ENCODE results near the gene L3MBTL3. TPM values are rescaled to one million over a fixed set of nuclear protein-coding genes. Genes with fewer than 3 reads are reported as not detected.

Gene L3MBTL3
- total RNA-seq, 2 donors from 2014 or later: 23.7 to 39.7 TPM

GRCh38 chr6:130018744-130019325 lies 454 bp downstream of the L3MBTL3 start:
- Histone ChIP-seq H3K4me3 (ENCODE audit: low read length) (peak overlapping the region; percentile 94), H3K9me3 (ENCODE audit: control insufficient read depth, low read length) (no peaks in the 10 kb centered on the region), H3K9ac (ENCODE audit: extremely low read depth, low read length, poor library complexity, severe bottlenecking) (peak overlapping the region; percentile 44), H3K27me3 (ENCODE audit: control insufficient read depth, insufficient read depth, low read length, poor library complexity, severe bottlenecking) (no peaks in the 10 kb centered on the region), H3K27ac (ENCODE audit: low read depth, low read length) (peak overlapping the region; percentile 34), H3K4me1 (ENCODE audit: control insufficient read depth, insufficient read depth, low read length) (no peaks in the 10 kb centered on the region), H3K36me3 (ENCODE audit: control insufficient read depth, insufficient read depth, low read length) (no peaks in the 10 kb centered on the region)
- H3K27ac Mint-ChIP-seq: peak overlapping the region; percentile 67
- DNase-seq: peak; percentile 66
- peaks cover 3% of the 10 kb centered on the region for H3K36me3 Mint-ChIP-seq (ENCODE audit: low read depth)
- TF ChIP-seq CTCF (conservative IDR thresholded peaks at IDR 0.05): no peak
- no peaks in the 10 kb centered on the region for H3K27me3 Mint-ChIP-seq (ENCODE audit: insufficient read depth)
- no peaks in the 10 kb centered on the region for H3K9me3 Mint-ChIP-seq
- 0 to 4% methylated on average over 5 to 54 of the region's 54 CpGs for WGBS, 2 experiments (ENCODE audit: insufficient coverage in 1 of 2, insufficient read length in 1 of 2)
- peaks cover 19% of the 10 kb centered on the region for H3K4me1 Mint-ChIP-seq
- H3K4me3 Mint-ChIP-seq: peak overlapping the region; percentile 91

- H3K27me3 ChIP-seq (ENCODE audit: control insufficient read depth, insufficient read depth, low read length, poor library complexity, severe bottlenecking): no peaks in the 10 kb centered on the region
- peak overlapping the region; percentile 83 for H3K4me3 ChIP-seq (ENCODE audit: low read length)
- peak; percentile 75 for DNase-seq
- H3K9ac ChIP-seq (ENCODE audit: extremely low read depth, low read length, poor library complexity, severe bottlenecking): peak overlapping the region; percentile 59
- WGBS, 2 experiments (ENCODE audit: insufficient coverage in 1 of 2, insufficient read length in 1 of 2): 0% methylated on average over 33 to 93 of the region's 116 CpGs
- peaks cover 19% of the 10 kb centered on the region for H3K4me1 Mint-ChIP-seq
- no peaks in the 10 kb centered on the region for H3K36me3 ChIP-seq (ENCODE audit: control insufficient read depth, insufficient read depth, low read length)
- peak overlapping the region; percentile 91 for H3K4me3 Mint-ChIP-seq
- H3K27ac Mint-ChIP-seq: peak overlapping the region; percentile 83
- no peaks in the 10 kb centered on the region for H3K9me3 Mint-ChIP-seq
- peaks cover 3% of the 10 kb centered on the region for H3K36me3 Mint-ChIP-seq (ENCODE audit: low read depth)
- no peak for TF ChIP-seq CTCF (conservative IDR thresholded peaks at IDR 0.05)
- H3K4me1 ChIP-seq (ENCODE audit: control insufficient read depth, insufficient read depth, low read length): no peaks in the 10 kb centered on the region
- peak overlapping the region; percentile 38 for H3K27ac ChIP-seq (ENCODE audit: low read depth, low read length)
- no peaks in the 10 kb centered on the region for H3K9me3 ChIP-seq (ENCODE audit: control insufficient read depth, low read length)
- H3K27me3 Mint-ChIP-seq (ENCODE audit: insufficient read depth): no peaks in the 10 kb centered on the region
Observed at GRCh38 chr6:130019326-130020072, 1.1 kb downstream of the L3MBTL3 start.

- no peaks in the 10 kb centered on the region for H3K36me3 ChIP-seq (ENCODE audit: control insufficient read depth, insufficient read depth, low read length)
- peaks cover 11% of the 10 kb centered on the region for H3K36me3 Mint-ChIP-seq (ENCODE audit: low read depth)
- H3K4me3 Mint-ChIP-seq: peak overlapping the region; percentile 91
- no peaks in the 10 kb centered on the region for H3K27me3 ChIP-seq (ENCODE audit: control insufficient read depth, insufficient read depth, low read length, poor library complexity, severe bottlenecking)
- no peak for TF ChIP-seq CTCF (conservative IDR thresholded peaks at IDR 0.05)
- no peak overlapping the region for H3K27ac ChIP-seq (ENCODE audit: low read depth, low read length)
- H3K4me1 ChIP-seq (ENCODE audit: control insufficient read depth, insufficient read depth, low read length): no peaks in the 10 kb centered on the region
- WGBS, 2 experiments (ENCODE audit: insufficient coverage in 1 of 2, insufficient read length in 1 of 2): 0% methylated on average over 7 to 81 of the region's 84 CpGs
- H3K4me3 ChIP-seq (ENCODE audit: low read length): peak overlapping the region; percentile 84
- peak; percentile 68 for DNase-seq
- peaks cover 19% of the 10 kb centered on the region for H3K4me1 Mint-ChIP-seq
- H3K9ac ChIP-seq (ENCODE audit: extremely low read depth, low read length, poor library complexity, severe bottlenecking): peak overlapping the region; percentile 0
- H3K9me3 ChIP-seq (ENCODE audit: control insufficient read depth, low read length): no peaks in the 10 kb centered on the region
- no peaks in the 10 kb centered on the region for H3K9me3 Mint-ChIP-seq
- H3K27ac Mint-ChIP-seq: no peak overlapping the region
- H3K27me3 Mint-ChIP-seq (ENCODE audit: insufficient read depth): no peaks in the 10 kb centered on the region
Observed at GRCh38 chr6:130020073-130020906, 1.9 kb downstream of the L3MBTL3 start.

Measured in endodermal cell (in vitro differentiated cells).